ENCODE results near the gene EXPH5.

The EXPH5 gene

DNA sequence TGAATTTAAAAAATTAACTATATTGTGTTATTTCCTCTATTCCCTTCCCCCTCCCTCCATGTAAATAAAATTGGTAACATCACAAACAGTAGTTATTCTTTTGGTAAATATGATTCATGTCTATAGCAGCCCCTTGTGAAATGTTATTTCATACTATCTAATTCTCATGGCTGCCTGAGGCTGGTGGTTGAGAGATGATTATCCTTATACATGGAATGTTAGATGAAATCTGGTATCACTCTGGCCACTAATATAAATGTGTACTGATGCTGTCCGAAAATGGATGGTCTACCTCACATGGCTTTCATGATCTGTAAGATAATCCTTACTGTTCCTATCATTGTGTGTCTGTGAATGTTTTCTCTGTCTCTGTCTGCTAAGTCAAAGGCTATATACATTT, 25.0 kb upstream of the EXPH5 start:
- DNase-seq: no peak
- Histone ChIP-seq H3K4me1 (ENCODE audit: insufficient read depth, low read length) (no peaks in the 10 kb centered on the region), H3K79me2 (ENCODE audit: insufficient read depth, low read length) (no peaks in the 10 kb centered on the region), H3K27me3 (ENCODE audit: insufficient read depth, low read length, poor library complexity) (peaks cover 18% of the 10 kb centered on the region), H3K4me3 (ENCODE audit: low read depth in 1 of 2, low read length in 2 of 2) (no peak overlapping the region), H4K20me1 (ENCODE audit: insufficient read depth, low read length) (no peaks in the 10 kb centered on the region), H3K27ac (ENCODE audit: low read length) (no peak overlapping the region), H3K9ac (ENCODE audit: low read depth, low read length) (no peak overlapping the region), H3K9me3 (ENCODE audit: insufficient read depth, low read length, severe bottlenecking) (no peaks in the 10 kb centered on the region), H3K36me3 (ENCODE audit: insufficient read depth, low read length) (no peaks in the 10 kb centered on the region), H3K4me2 (ENCODE audit: insufficient read depth, low read length) (no peak overlapping the region), H2AFZ (ENCODE audit: low read depth, low read length) (no peak overlapping the region)
- ATAC-seq (ENCODE audit: insufficient read depth, low read depth): no peak
- TF ChIP-seq EZH2 (IDR thresholded peaks at IDR 0.05; ENCODE audit: borderline replicate concordance, low read depth, low read length, severe bottlenecking): no peak
- TF ChIP-seq, protein P1, sequence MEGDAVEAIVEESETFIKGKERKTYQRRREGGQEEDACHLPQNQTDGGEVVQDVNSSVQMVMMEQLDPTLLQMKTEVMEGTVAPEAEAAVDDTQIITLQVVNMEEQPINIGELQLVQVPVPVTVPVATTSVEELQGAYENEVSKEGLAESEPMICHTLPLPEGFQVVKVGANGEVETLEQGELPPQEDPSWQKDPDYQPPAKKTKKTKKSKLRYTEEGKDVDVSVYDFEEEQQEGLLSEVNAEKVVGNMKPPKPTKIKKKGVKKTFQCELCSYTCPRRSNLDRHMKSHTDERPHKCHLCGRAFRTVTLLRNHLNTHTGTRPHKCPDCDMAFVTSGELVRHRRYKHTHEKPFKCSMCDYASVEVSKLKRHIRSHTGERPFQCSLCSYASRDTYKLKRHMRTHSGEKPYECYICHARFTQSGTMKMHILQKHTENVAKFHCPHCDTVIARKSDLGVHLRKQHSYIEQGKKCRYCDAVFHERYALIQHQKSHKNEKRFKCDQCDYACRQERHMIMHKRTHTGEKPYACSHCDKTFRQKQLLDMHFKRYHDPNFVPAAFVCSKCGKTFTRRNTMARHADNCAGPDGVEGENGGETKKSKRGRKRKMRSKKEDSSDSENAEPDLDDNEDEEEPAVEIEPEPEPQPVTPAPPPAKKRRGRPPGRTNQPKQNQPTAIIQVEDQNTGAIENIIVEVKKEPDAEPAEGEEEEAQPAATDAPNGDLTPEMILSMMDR (IDR thresholded peaks at IDR 0.05; ENCODE audit: borderline replicate concordance, extremely low read depth, low read length, poor library complexity, severe bottlenecking): no peak

DNA sequence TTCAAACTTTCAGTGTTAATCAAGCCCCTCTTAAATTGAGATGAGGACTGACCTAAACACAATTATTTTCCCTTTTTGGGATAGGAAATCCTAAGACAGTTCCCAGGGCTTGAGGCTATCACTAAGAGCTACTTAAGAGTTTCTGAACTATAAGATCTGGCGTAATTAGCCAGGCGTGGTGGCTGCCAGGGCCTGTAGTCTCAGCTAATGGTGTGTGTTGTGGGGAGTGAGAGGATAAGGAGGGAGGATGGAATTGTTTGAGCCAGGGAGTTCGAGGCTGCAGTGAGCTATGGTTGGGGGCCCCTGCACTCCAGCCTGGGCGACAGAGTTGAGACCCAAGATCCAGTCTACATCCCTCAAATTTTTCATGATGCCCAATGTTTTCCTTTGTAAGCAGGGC, 23.5 kb upstream of the EXPH5 start:
- H3K4me1 ChIP-seq (ENCODE audit: insufficient read depth, low read length): no peaks in the 10 kb centered on the region

DNA sequence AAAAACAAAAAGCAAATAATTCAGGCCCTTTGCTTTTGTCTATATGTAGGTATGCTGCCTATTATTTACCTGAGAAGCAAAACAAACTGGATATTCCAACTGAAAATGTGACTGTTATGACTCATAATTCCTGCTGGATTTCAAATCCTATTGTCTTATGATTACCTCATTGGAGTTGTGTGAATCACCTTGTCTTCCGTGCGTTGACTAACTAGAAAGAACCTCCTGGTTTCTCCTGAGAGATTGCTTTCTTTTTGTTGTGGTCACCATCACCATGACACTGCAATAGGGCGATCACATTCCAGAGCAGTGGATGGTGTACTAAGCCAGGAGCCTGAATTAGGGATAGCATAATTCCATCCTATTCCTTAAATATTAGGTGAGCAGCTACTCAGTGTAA, 23.0 kb upstream of the EXPH5 start:
- Histone ChIP-seq H2AFZ (ENCODE audit: low read depth, low read length) (no peak overlapping the region), H3K27ac (ENCODE audit: low read length) (no peak overlapping the region), H4K20me1 (ENCODE audit: insufficient read depth, low read length) (no peaks in the 10 kb centered on the region), H3K27me3 (ENCODE audit: insufficient read depth, low read length, poor library complexity) (peaks cover 14% of the 10 kb centered on the region), H3K36me3 (ENCODE audit: insufficient read depth, low read length) (no peaks in the 10 kb centered on the region), H3K79me2 (ENCODE audit: insufficient read depth, low read length) (no peaks in the 10 kb centered on the region), H3K9me3 (ENCODE audit: insufficient read depth, low read length, severe bottlenecking) (no peaks in the 10 kb centered on the region), H3K4me2 (ENCODE audit: insufficient read depth, low read length) (no peak overlapping the region), H3K4me3 (ENCODE audit: low read depth in 1 of 2, low read length in 2 of 2) (no peak overlapping the region), H3K9ac (ENCODE audit: low read depth, low read length) (no peak overlapping the region), H3K4me1 (ENCODE audit: insufficient read depth, low read length) (no peaks in the 10 kb centered on the region)
- TF ChIP-seq, protein P1 (IDR thresholded peaks at IDR 0.05; ENCODE audit: borderline replicate concordance, extremely low read depth, low read length, poor library complexity, severe bottlenecking): no peak
- no peak for TF ChIP-seq EZH2 (IDR thresholded peaks at IDR 0.05; ENCODE audit: borderline replicate concordance, low read depth, low read length, severe bottlenecking)
- ATAC-seq (ENCODE audit: insufficient read depth, low read depth): no peak
- no peak for DNase-seq

More for the DNA sequence above, 23.5 kb upstream of the EXPH5 start:
- no peak overlapping the region for H3K27ac ChIP-seq (ENCODE audit: low read length)
- peaks cover 14% of the 10 kb centered on the region for H3K27me3 ChIP-seq (ENCODE audit: insufficient read depth, low read length, poor library complexity)
- no peaks in the 10 kb centered on the region for H4K20me1 ChIP-seq (ENCODE audit: insufficient read depth, low read length)
- H3K36me3 ChIP-seq (ENCODE audit: insufficient read depth, low read length): no peaks in the 10 kb centered on the region
- ATAC-seq (ENCODE audit: insufficient read depth, low read depth) (no peak), DNase-seq (no peak)
- no peak overlapping the region for H3K4me2 ChIP-seq (ENCODE audit: insufficient read depth, low read length)
- no peaks in the 10 kb centered on the region for H3K79me2 ChIP-seq (ENCODE audit: insufficient read depth, low read length)
- no peak overlapping the region for H3K9ac ChIP-seq (ENCODE audit: low read depth, low read length)
- no peak overlapping the region for H2AFZ ChIP-seq (ENCODE audit: low read depth, low read length)
- H3K9me3 ChIP-seq (ENCODE audit: insufficient read depth, low read length, severe bottlenecking): no peaks in the 10 kb centered on the region
- TF ChIP-seq, protein P1 (IDR thresholded peaks at IDR 0.05; ENCODE audit: borderline replicate concordance, extremely low read depth, low read length, poor library complexity, severe bottlenecking): no peak
- no peak for TF ChIP-seq EZH2 (IDR thresholded peaks at IDR 0.05; ENCODE audit: borderline replicate concordance, low read depth, low read length, severe bottlenecking)
- no peak overlapping the region for H3K4me3 ChIP-seq (ENCODE audit: low read depth in 1 of 2, low read length in 2 of 2)

DNA sequence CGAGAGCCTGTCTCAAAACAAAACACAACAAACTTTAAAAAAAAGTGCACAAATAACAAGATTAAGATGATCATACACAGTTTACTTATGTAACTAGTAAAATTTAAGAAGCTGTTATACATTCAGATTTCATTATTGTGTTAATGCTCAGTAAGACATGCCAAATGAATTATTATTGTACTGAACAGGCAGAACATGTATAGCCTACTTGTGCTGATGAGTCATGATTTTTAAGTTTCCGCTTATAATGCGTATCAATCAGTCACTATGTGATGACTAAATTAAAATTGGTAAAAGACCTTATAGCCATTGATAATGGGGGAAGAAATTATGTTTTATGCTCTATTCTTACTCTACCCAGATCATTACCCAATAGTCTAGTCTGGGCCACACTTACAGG, 20.5 kb upstream of the EXPH5 start:
- H3K4me1 ChIP-seq (ENCODE audit: insufficient read depth, low read length): no peaks in the 10 kb centered on the region
- H3K4me3 ChIP-seq (ENCODE audit: low read depth in 1 of 2, low read length in 2 of 2): no peak overlapping the region
- H2AFZ ChIP-seq (ENCODE audit: low read depth, low read length): no peak overlapping the region
- H4K20me1 ChIP-seq (ENCODE audit: insufficient read depth, low read length): no peaks in the 10 kb centered on the region
- DNase-seq: no peak
- H3K79me2 ChIP-seq (ENCODE audit: insufficient read depth, low read length): no peaks in the 10 kb centered on the region
- H3K36me3 ChIP-seq (ENCODE audit: insufficient read depth, low read length): no peaks in the 10 kb centered on the region
- no peak overlapping the region for H3K4me2 ChIP-seq (ENCODE audit: insufficient read depth, low read length)
- no peak overlapping the region for H3K27ac ChIP-seq (ENCODE audit: low read length)
- no peak overlapping the region for H3K9ac ChIP-seq (ENCODE audit: low read depth, low read length)
- TF ChIP-seq, protein P1 (IDR thresholded peaks at IDR 0.05; ENCODE audit: borderline replicate concordance, extremely low read depth, low read length, poor library complexity, severe bottlenecking): no peak
- TF ChIP-seq EZH2 (IDR thresholded peaks at IDR 0.05; ENCODE audit: borderline replicate concordance, low read depth, low read length, severe bottlenecking): no peak
- peaks cover 10% of the 10 kb centered on the region for H3K27me3 ChIP-seq (ENCODE audit: insufficient read depth, low read length, poor library complexity)
- no peaks in the 10 kb centered on the region for H3K9me3 ChIP-seq (ENCODE audit: insufficient read depth, low read length, severe bottlenecking)
- no peak for ATAC-seq (ENCODE audit: insufficient read depth, low read depth)
